ENCODE measurements around the gene ZDHHC7. TPM values are rescaled to one million over a fixed set of nuclear protein-coding genes. Genes with fewer than 3 reads are reported as not detected.
"Not testable (repeated sequence)": the region's sequence is repeated elsewhere in the genome, so short reads cannot be mapped to it uniquely, and the experiment has no call there.

Gene ZDHHC7
- total and polyA plus RNA-seq, 4 donors: 2.5 to 14.9 (median 12.1) TPM

DNA sequence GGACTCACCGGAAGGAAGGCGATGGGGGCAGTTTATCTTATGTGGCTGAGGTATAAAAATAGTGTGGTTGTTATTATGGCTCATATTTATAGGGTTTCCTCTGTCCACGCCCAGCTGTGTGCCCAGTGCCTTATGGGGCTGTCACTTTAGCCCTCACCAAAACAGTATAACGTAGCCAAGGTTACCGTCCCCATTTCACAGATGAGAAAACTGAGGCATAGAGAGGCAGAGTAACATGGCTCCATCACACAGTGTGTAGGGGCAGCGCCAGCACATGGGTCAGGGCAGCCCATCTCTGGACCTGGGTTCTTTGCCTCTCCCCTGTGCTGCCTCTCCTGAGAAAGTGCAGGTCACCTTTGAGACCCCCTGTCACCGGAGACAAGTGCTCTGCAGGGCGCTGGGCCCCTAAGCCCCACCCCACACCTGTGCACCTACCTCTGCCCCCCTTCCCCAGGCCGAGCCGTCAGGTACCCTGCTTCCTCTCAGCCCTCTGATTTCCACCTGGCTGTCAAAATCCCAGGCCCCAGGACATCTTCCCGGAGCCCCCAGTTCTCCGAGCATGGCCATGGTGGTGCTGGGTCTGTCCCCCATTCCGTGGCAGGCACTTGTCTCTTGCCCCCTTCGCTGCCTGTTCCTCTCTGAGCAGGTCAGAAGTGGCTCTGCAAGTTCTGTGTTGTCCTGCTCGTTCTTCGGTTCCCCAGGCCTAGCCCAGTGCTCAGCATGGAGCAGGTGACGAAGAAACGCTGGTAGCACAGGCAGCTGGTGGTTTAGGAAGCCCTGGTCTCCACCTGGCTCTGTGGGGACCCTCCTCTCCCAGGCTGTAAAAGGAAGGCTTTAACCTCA lies 23.5 kb upstream of the ZDHHC7 start:
- Histone ChIP-seq H3K9ac (ENCODE audit: low read depth in 1 of 2, low read length in 2 of 2) (no peak overlapping the region), H3K27ac (ENCODE audit: low read depth in 1 of 2, low read length in 2 of 2) (no peak overlapping the region), H3K9me3 (ENCODE audit: control insufficient read depth in 4 of 4, low read length in 3 of 4) (no peaks in the 10 kb centered on the region), H3K4me1 (ENCODE audit: control insufficient read depth in 4 of 4, insufficient read depth in 4 of 4, low read length in 3 of 4) (no peaks in the 10 kb centered on the region), H3K4me3 (ENCODE audit: low read depth in 1 of 3, low read length in 3 of 3) (no peak overlapping the region), H3K36me3 (ENCODE audit: control insufficient read depth in 4 of 4, insufficient read depth in 3 of 4, low read depth in 1 of 4, low read length in 3 of 4) (no peaks in the 10 kb centered on the region), H3K27me3 (ENCODE audit: control insufficient read depth in 4 of 4, insufficient read depth in 4 of 4, low read length in 3 of 4) (no peaks in the 10 kb centered on the region)
- TF ChIP-seq FOXA1 (IDR thresholded peaks at IDR 0.05) (no peak), RAD21 (IDR thresholded peaks at IDR 0.05) (no peak), HNF4G (IDR thresholded peaks at IDR 0.05) (no peak), EGR1 (IDR thresholded peaks at IDR 0.05; ENCODE audit: low read depth in 2 of 2) (no peak)
- 92% methylated on average over 18 of the region's 18 CpGs for WGBS
- DNase-seq (ENCODE audit: low spot score): no peak

DNA sequence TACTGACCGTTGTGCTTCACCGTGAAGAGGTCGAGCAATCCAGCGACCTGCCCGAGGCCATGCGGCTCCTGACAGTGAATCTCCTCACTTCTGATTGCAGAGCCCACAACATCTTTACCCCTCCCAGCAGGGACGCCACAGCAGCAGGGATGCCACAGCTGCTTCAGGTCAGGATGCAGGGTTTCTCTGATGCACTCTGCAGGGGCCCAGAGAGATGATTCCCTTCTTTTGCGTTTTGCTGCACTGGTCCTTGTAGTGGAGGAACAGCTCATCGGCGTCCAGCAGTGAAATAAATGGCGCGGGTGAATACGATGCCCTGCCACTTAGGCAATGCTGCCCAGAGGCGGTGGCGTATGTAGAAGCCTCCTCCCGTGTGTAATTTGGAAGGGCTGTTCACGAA lies 21.8 kb upstream of the ZDHHC7 start:
- Histone ChIP-seq H3K9me3 (ENCODE audit: control insufficient read depth in 4 of 4, low read length in 3 of 4) (no peaks in the 10 kb centered on the region), H3K9ac (ENCODE audit: low read depth in 1 of 2, low read length in 2 of 2) (no peak overlapping the region), H3K4me1 (ENCODE audit: control insufficient read depth in 4 of 4, insufficient read depth in 4 of 4, low read length in 3 of 4) (peaks cover 0 to 4% (median 3%) of the 10 kb centered on the region in 4 donors), H3K27ac (ENCODE audit: low read depth in 1 of 2, low read length in 2 of 2) (no peak overlapping the region), H3K36me3 (ENCODE audit: control insufficient read depth in 4 of 4, insufficient read depth in 3 of 4, low read depth in 1 of 4, low read length in 3 of 4) (no peaks in the 10 kb centered on the region), H3K27me3 (ENCODE audit: control insufficient read depth in 4 of 4, insufficient read depth in 4 of 4, low read length in 3 of 4) (no peaks in the 10 kb centered on the region), H3K4me3 (ENCODE audit: low read depth in 1 of 3, low read length in 3 of 3) (no peak overlapping the region)
- TF ChIP-seq EGR1 (IDR thresholded peaks at IDR 0.05; ENCODE audit: low read depth in 2 of 2): no peak
- TF ChIP-seq, protein P1, sequence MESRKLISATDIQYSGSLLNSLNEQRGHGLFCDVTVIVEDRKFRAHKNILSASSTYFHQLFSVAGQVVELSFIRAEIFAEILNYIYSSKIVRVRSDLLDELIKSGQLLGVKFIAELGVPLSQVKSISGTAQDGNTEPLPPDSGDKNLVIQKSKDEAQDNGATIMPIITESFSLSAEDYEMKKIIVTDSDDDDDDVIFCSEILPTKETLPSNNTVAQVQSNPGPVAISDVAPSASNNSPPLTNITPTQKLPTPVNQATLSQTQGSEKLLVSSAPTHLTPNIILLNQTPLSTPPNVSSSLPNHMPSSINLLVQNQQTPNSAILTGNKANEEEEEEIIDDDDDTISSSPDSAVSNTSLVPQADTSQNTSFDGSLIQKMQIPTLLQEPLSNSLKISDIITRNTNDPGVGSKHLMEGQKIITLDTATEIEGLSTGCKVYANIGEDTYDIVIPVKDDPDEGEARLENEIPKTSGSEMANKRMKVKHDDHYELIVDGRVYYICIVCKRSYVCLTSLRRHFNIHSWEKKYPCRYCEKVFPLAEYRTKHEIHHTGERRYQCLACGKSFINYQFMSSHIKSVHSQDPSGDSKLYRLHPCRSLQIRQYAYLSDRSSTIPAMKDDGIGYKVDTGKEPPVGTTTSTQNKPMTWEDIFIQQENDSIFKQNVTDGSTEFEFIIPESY (IDR thresholded peaks at IDR 0.05): no peak
- TF ChIP-seq SP1 (IDR thresholded peaks at IDR 0.05): no peak
- TF ChIP-seq RAD21 (IDR thresholded peaks at IDR 0.05): no peak
- no peak for TF ChIP-seq JUND (IDR thresholded peaks at IDR 0.05)
- no peak for TF ChIP-seq YY1 (IDR thresholded peaks at IDR 0.05)
- no peak for TF ChIP-seq RXRA (IDR thresholded peaks at IDR 0.05)
- TF ChIP-seq TAF1 (conservative IDR thresholded peaks at IDR 0.05): no peak
- no peak for TF ChIP-seq NR2F2 (IDR thresholded peaks at IDR 0.05)
- TF ChIP-seq, protein P2, sequence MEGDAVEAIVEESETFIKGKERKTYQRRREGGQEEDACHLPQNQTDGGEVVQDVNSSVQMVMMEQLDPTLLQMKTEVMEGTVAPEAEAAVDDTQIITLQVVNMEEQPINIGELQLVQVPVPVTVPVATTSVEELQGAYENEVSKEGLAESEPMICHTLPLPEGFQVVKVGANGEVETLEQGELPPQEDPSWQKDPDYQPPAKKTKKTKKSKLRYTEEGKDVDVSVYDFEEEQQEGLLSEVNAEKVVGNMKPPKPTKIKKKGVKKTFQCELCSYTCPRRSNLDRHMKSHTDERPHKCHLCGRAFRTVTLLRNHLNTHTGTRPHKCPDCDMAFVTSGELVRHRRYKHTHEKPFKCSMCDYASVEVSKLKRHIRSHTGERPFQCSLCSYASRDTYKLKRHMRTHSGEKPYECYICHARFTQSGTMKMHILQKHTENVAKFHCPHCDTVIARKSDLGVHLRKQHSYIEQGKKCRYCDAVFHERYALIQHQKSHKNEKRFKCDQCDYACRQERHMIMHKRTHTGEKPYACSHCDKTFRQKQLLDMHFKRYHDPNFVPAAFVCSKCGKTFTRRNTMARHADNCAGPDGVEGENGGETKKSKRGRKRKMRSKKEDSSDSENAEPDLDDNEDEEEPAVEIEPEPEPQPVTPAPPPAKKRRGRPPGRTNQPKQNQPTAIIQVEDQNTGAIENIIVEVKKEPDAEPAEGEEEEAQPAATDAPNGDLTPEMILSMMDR (IDR thresholded peaks at IDR 0.05; ENCODE audit: low read depth, low read length, missing input control): no peak
- no peak for DNase-seq (ENCODE audit: low spot score)
- 95% methylated on average over 17 of the region's 17 CpGs for WGBS

DNA sequence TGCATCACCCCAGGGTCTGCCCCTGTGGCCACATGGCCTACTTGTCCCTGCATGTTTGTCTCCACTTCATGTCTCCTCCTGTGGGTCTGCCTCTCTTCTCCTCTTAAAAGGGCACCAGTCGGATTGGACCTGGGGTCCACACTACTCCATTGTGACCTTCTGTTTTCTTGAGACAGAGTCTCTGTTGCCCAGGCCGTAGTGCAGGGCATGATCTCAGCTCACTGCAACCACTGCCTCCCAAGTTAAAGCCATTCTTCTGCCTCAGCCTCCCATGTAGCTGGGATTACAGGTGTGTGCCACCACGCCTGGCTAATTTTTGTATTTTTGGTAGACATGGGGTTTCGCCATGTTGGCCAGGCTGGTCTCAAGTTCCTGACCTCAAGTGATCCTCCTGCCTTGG lies 20.9 kb upstream of the ZDHHC7 start:
- not testable (repeated sequence) for H3K27ac ChIP-seq (ENCODE audit: low read depth in 1 of 2, low read length in 2 of 2); H3K36me3 ChIP-seq (ENCODE audit: control insufficient read depth in 4 of 4, insufficient read depth in 3 of 4, low read depth in 1 of 4, low read length in 3 of 4); H3K9ac ChIP-seq (ENCODE audit: low read depth in 1 of 2, low read length in 2 of 2); H3K4me3 ChIP-seq (ENCODE audit: low read depth in 1 of 3, low read length in 3 of 3); H3K27me3 ChIP-seq (ENCODE audit: control insufficient read depth in 4 of 4, insufficient read depth in 4 of 4, low read length in 3 of 4); H3K4me1 ChIP-seq (ENCODE audit: control insufficient read depth in 4 of 4, insufficient read depth in 4 of 4, low read length in 3 of 4); DNase-seq (ENCODE audit: low spot score); H3K9me3 ChIP-seq (ENCODE audit: control insufficient read depth in 4 of 4, low read length in 3 of 4)
- 97% methylated on average over 4 of the region's 4 CpGs for WGBS

Measured in liver (tissue), 9 donors.